H1 (cell line): ENCODE results near the gene LCLAT1.

ENCODE experiments used
- BCL11A ChIP-seq, 2 experiments: IDR thresholded peaks; one replicate each; pipeline ENCODE4 v1.6.1; 2011; ENCODE audit warnings: low read depth in 2 of 2, low read length in 2 of 2, mild to moderate bottlenecking in 2 of 2
- CTCF ChIP-seq, 3 experiments: IDR thresholded peaks; 1 replicate in 2 of 3; 2 replicates in 1 of 3; pipeline versions ENCODE4 v1.5.1 to v1.6.1; 2011; ENCODE audit warnings: low read length in 3 of 3, mild to moderate bottlenecking in 3 of 3, inconsistent platforms in 2 of 3, low read depth in 1 of 3, moderate library complexity in 1 of 3; ENCODE audit not compliant: insufficient read depth in 1 of 3; ENCODE audit errors: control extremely low read depth in 1 of 3
- EP300 ChIP-seq, 2 experiments: IDR thresholded peaks; 1 replicate in 1 of 2; 2 replicates in 1 of 2; pipeline ENCODE4 v1.6.1; 2011 to 2012; ENCODE audit warnings: low read depth in 2 of 2, low read length in 2 of 2, mild to moderate bottlenecking in 2 of 2, borderline replicate concordance in 1 of 2, inconsistent platforms in 1 of 2, moderate library complexity in 1 of 2
- EZH2 ChIP-seq: fragments of 200-600 bp; sonication (generic); IDR thresholded peaks from 2 replicates; pipeline ENCODE4 v1.7.1; 2012; ENCODE audit warnings: low read depth, mild to moderate bottlenecking, moderate library complexity, low read length, inconsistent platforms; ENCODE audit not compliant: severe bottlenecking
- HDAC6 ChIP-seq: IDR thresholded peaks from one replicate; pipeline ENCODE4 v1.7.1; 2012; ENCODE audit warnings: low read depth, mild to moderate bottlenecking, inconsistent platforms, low read length, moderate library complexity
- JUN ChIP-seq: IDR thresholded peaks from 2 replicates; pipeline ENCODE4 v1.6.1; 2011; ENCODE audit warnings: low read depth, mild to moderate bottlenecking, improper control_type of control experiment, low read length
- POLR2AphosphoS5 ChIP-seq: IDR thresholded peaks from 2 replicates; pipeline ENCODE4 v1.6.1; 2011; ENCODE audit warnings: low read depth, low read length
- TF ChIP-seq, protein P1 (sequence below): IDR thresholded peaks from 2 replicates; pipeline ENCODE4 v1.6.1; 2011; ENCODE audit warnings: low read length, improper control_type of control experiment
- TF ChIP-seq, protein P2 (sequence below): IDR thresholded peaks from 2 replicates; pipeline ENCODE4 v1.6.1; 2012; ENCODE audit warnings: low read length, inconsistent platforms

DNA sequence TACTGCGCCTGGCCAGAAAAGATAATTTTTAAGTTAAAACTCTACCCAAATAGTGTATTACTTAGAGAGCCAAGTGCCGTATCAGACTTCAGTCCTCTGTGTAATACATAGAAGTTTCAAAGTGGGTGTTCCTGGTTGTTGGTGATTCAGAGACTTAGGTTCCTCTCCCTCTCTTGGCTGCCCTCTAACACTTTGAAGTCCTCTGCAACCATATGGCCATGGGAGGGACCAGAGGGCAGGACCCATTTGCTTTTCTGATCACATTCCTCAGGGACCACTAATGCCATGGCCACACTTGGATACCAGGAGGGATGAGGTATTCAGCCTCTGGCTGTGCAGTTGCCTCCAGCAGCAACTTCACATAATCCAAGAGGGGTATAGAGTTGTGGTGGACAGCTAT lies 228.7 kb downstream of the LCLAT1 start:
- TF ChIP-seq HDAC6 (no peak), CTCF (IDR thresholded peaks at IDR 0.05; ENCODE audit: control extremely low read depth in 1 of 3, insufficient read depth in 1 of 3, low read depth in 1 of 3, low read length in 3 of 3) (no peak), EZH2 (no peak), POLR2AphosphoS5 (no peak), EP300 (IDR thresholded peaks at IDR 0.05; ENCODE audit: borderline replicate concordance in 1 of 2, low read depth in 2 of 2, low read length in 2 of 2) (no peak), JUN (no peak), BCL11A (IDR thresholded peaks at IDR 0.05; ENCODE audit: low read depth in 2 of 2, low read length in 2 of 2) (no peak)
- TF ChIP-seq, protein P1, sequence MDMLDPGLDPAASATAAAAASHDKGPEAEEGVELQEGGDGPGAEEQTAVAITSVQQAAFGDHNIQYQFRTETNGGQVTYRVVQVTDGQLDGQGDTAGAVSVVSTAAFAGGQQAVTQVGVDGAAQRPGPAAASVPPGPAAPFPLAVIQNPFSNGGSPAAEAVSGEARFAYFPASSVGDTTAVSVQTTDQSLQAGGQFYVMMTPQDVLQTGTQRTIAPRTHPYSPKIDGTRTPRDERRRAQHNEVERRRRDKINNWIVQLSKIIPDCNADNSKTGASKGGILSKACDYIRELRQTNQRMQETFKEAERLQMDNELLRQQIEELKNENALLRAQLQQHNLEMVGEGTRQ, result no peak
- TF ChIP-seq, protein P2, sequence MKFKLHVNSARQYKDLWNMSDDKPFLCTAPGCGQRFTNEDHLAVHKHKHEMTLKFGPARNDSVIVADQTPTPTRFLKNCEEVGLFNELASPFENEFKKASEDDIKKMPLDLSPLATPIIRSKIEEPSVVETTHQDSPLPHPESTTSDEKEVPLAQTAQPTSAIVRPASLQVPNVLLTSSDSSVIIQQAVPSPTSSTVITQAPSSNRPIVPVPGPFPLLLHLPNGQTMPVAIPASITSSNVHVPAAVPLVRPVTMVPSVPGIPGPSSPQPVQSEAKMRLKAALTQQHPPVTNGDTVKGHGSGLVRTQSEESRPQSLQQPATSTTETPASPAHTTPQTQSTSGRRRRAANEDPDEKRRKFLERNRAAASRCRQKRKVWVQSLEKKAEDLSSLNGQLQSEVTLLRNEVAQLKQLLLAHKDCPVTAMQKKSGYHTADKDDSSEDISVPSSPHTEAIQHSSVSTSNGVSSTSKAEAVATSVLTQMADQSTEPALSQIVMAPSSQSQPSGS, result no peak
